AG10803 (cell line): ENCODE data around the gene PVALEF.

ENCODE experiments used
- DNase-seq: peaks from one replicate; pipeline ENCODE4 v3.0.0; 2010; ENCODE audit warnings: low read depth
- H3K4me3 ChIP-seq: 2 replicates; pipeline ENCODE4 v1.5.1; 2011; ENCODE audit warnings: mild to moderate bottlenecking, low read length, control low read depth
- TF ChIP-seq, protein P1 (sequence below): conservative IDR thresholded peaks from 2 replicates; pipeline ENCODE4 v1.5.1; 2011; ENCODE audit warnings: mild to moderate bottlenecking, low read length, control low read depth, inconsistent platforms

The PVALEF gene

DNA sequence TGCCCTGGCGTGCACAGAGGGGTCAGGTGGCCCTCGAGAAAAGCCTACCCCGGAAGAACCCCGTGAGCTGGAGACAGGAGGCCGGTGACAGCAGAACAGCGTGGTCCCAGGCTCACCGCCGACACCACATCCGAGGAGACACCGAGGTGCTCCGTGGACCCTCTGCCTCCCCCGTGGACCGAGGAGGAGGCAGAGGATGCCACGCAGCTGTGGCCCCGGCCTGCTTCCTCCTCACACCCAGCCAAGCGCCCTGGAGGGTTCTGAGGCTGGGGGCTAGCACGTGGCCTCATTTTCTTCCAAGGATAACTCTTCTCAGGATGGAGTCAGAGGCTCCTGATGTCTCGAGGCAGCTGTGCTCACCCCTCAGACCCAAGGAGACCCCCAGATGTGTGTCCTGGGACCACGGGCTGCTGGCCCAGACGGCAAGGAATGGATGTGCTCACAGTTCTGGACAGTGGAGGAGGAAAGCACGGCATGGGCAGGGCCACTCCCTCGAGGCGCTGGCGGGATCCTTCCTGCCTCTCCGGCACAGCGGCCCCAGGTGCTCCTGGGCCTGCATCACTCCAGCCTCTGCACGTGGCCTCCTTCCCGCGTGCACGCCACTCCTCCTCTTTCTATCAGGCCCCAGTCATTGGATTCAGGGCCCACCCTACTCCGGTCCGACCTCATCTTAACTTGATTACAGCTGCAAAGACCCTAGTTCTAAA, 4.4 kb upstream of the PVALEF start:
- no peak for DNase-seq
- no peak overlapping the region for H3K4me3 ChIP-seq
- TF ChIP-seq, protein P1, sequence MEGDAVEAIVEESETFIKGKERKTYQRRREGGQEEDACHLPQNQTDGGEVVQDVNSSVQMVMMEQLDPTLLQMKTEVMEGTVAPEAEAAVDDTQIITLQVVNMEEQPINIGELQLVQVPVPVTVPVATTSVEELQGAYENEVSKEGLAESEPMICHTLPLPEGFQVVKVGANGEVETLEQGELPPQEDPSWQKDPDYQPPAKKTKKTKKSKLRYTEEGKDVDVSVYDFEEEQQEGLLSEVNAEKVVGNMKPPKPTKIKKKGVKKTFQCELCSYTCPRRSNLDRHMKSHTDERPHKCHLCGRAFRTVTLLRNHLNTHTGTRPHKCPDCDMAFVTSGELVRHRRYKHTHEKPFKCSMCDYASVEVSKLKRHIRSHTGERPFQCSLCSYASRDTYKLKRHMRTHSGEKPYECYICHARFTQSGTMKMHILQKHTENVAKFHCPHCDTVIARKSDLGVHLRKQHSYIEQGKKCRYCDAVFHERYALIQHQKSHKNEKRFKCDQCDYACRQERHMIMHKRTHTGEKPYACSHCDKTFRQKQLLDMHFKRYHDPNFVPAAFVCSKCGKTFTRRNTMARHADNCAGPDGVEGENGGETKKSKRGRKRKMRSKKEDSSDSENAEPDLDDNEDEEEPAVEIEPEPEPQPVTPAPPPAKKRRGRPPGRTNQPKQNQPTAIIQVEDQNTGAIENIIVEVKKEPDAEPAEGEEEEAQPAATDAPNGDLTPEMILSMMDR = no peak

DNA sequence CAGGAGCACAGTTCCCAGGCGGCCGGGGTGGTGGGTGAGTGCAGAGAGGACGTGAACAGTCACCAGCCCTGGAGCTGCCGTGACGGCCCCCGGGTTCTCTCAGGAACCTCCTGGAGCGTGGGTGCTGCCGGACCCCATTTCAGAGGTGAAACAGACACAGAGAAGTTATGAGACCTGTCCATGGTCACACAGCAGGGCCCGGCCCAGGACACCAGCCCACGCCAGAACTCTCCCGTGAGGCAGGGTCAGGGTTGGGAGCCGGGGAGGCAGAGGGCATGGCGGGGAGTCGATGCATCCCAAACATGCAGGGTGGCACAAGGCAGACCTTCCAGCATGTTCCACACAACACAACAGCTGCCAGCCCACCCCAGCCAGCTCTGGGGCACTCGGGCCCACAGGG, 3.8 kb upstream of the PVALEF start:
- no peak for DNase-seq

DNA sequence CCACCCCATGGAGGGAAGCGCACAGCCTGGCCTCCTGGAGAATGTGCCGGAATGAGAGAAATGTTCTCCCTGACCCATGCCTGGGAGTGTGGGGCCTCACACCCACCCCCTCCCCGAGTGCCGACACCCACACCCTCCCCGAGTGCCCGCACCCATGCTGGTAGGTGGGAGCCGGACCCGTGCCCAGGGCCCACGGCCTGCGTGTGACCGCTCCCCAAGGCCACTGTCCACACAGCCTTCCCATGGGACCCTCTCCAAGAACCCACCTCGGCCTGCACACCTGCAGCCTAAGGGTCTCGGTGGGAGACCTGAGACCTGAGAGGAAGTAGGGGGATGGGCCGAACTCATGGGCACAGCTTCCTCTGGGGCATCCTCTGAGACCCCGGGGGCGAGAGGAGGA, 3.3 kb upstream of the PVALEF start:
- TF ChIP-seq, protein P1 = no peak
- H3K4me3 ChIP-seq = no peak overlapping the region
- DNase-seq = no peak

More for the DNA sequence above, 3.8 kb upstream of the PVALEF start:
- no peak overlapping the region for H3K4me3 ChIP-seq
- TF ChIP-seq, protein P1 = no peak

GRCh38 chr17:81162491-81162890, 2.8 kb upstream of the PVALEF start:
- TF ChIP-seq, protein P1 = no peak
- no peak for DNase-seq
- H3K4me3 ChIP-seq = no peak overlapping the region

- TF ChIP-seq, protein P1 = no peak
- DNase-seq = no peak
Observed at GRCh38 chr17:81163051-81163695, 2.1 kb upstream of the PVALEF start.

DNA sequence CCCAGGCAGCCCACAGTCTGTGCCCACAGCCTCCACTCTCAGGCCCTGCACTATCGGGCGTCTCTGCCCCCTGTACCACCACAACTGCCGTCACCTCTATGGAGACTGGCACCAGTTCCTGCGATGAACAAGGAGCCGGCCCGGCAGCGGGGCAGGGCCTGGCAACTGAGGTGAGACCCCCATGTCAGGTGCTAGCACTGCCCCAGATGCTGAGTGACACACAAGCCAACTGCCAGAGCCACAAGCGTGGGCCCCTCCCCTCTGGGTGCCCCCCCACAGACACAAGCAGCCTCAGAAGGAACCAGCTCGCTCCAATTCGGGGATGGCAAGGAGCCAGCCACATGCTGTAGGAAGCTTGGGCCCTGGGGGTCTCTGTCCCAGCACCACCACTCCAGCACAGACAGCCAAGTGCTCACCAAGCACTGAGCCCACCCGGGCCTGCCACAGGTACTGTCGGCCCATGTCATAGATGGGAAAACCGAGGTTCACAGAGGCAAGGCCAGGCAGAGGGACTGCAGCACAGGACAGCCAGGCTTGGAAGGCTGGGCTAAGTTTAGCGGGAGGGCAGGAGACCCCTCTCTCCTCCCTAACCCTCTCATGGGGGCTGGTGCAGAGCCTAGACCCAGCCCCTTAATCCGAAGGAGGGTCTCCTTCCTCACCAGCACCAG, 1.5 kb upstream of the PVALEF start:
- H3K4me3 ChIP-seq = no peak overlapping the region
- TF ChIP-seq, protein P1 = no peak
- no peak for DNase-seq

More at GRCh38 chr17:81163051-81163695, 2.1 kb upstream of the PVALEF start:
- H3K4me3 ChIP-seq = no peak overlapping the region
